GM12875 (cell line): ENCODE results near the gene CLEC6A.
"Not testable (repeated sequence)": the region's sequence is repeated elsewhere in the genome, so short reads cannot be mapped to it uniquely, and the experiment has no call there.

Experiments used
- H3K4me3 ChIP-seq: one replicate; pipeline ENCODE4 v1.5.1; 2011; ENCODE audit warnings: low read depth, low read length, control low read depth
- CTCF ChIP-seq: IDR thresholded peaks from 2 replicates; pipeline ENCODE4 v1.5.1; 2011; ENCODE audit warnings: low read depth, mild to moderate bottlenecking, control low read depth, inconsistent platforms, low read length, moderate library complexity, borderline replicate concordance; ENCODE audit not compliant: insufficient read depth

CLEC6A gene

GRCh38 chr12:8475508-8476203, 19.9 kb downstream of the CLEC6A start:
- H3K4me3 ChIP-seq = no peak overlapping the region
- TF ChIP-seq CTCF = no peak

GRCh38 chr12:8482571-8483061, 26.9 kb downstream of the CLEC6A start:
- no peak overlapping the region for H3K4me3 ChIP-seq
- TF ChIP-seq CTCF = no peak

DNA sequence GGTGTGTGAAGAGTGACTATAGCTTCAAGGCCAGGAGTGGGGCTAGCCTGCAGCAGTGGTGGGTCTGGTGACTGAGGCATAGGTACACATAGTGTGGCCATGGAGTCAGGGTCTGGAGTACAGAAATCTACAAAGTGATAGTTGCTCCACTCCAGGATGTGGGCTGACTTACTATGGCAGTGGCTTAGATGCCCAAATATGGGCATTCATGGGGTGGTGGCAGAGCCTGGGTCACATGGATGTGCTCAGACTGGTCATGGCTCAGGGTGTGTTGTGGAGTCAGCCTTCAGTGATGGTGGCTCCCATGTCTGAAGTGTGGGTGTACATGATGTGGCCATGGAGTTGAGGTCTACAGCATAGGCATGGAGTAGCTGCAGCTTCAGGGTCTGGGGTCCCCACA, 27.3 kb downstream of the CLEC6A start:
- H3K4me3 ChIP-seq = no peak overlapping the region
- TF ChIP-seq CTCF = no peak

- no peak for TF ChIP-seq CTCF
- H3K4me3 ChIP-seq = no peak overlapping the region
Observed at GRCh38 chr12:8491646-8492530, 36.1 kb downstream of the CLEC6A start.

- no peak for TF ChIP-seq CTCF
- no peak overlapping the region for H3K4me3 ChIP-seq
Observed at GRCh38 chr12:8493084-8493483, 37.3 kb downstream of the CLEC6A start.

GRCh38 chr12:8495671-8496070, 39.9 kb downstream of the CLEC6A start:
- not testable (repeated sequence) for H3K4me3 ChIP-seq

- H3K4me3 ChIP-seq = not testable (repeated sequence)
Observed at GRCh38 chr12:8496074-8496473, 40.3 kb downstream of the CLEC6A start.

DNA sequence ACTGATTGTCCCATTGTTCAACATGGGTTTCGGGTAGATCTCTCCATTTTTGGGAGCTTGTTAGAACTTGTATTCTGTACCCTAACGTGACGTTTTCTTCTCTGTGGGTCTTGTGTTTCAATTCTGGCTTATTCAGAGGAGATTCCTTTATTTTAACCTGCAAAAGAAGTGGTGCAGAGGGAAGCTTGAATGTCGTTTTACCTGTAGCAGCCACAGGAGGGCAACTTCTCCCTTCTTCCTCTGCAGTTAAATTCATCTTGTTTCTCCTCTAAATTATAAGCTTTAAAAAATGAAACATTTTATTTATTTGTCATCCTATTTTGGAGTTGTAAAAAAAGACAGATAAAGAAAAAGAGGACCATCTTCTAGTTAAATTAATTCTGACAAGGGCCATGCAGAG, 43.9 kb downstream of the CLEC6A start:
- no peak overlapping the region for H3K4me3 ChIP-seq
- TF ChIP-seq CTCF = peak; percentile 22; the same call in 1 of the 2 replicates
